PC-3 (cell line): ENCODE results near the gene BCAT1.

Experiments
- EZH2 ChIP-seq: fragments of 300-600 bp; sonication (generic); IDR thresholded peaks from one replicate; pipeline ENCODE4 v1.6.1; 2017; ENCODE audit warnings: antibody characterized with exemption, mild to moderate bottlenecking, low read length; ENCODE audit not compliant: unreplicated experiment
- TF ChIP-seq, protein P1 (sequence below): fragments of 300-600 bp; sonication (generic); conservative IDR thresholded peaks from 2 replicates; pipeline ENCODE4 v1.5.1; 2017; ENCODE audit warnings: antibody characterized with exemption, low read depth, mild to moderate bottlenecking, low read length

DNA sequence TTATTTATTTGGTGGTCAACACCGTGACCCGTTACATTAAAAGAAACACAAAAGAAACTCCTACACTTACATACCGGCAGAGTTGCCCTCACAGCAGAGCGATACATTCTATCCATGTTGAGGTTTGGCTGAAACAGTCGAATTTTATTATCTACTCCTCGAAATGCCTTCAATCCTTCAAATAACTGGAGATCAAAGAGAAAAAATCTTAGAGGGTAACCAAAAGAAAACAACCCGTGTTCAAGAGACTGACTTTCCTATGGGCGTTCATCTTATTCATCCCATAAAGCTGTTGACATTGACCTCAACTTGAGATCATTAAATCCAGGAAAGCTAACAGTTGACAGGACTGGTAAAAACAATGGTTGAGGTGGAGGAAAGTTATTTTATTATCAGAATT is 67.7 kb downstream of the BCAT1 start:
- TF ChIP-seq, protein P1, sequence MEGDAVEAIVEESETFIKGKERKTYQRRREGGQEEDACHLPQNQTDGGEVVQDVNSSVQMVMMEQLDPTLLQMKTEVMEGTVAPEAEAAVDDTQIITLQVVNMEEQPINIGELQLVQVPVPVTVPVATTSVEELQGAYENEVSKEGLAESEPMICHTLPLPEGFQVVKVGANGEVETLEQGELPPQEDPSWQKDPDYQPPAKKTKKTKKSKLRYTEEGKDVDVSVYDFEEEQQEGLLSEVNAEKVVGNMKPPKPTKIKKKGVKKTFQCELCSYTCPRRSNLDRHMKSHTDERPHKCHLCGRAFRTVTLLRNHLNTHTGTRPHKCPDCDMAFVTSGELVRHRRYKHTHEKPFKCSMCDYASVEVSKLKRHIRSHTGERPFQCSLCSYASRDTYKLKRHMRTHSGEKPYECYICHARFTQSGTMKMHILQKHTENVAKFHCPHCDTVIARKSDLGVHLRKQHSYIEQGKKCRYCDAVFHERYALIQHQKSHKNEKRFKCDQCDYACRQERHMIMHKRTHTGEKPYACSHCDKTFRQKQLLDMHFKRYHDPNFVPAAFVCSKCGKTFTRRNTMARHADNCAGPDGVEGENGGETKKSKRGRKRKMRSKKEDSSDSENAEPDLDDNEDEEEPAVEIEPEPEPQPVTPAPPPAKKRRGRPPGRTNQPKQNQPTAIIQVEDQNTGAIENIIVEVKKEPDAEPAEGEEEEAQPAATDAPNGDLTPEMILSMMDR = no peak
- TF ChIP-seq EZH2 = no peak
